Raji (cell line): ENCODE results near the gene WDR45.

ENCODE experiments used
- POLR2A ChIP-seq: IDR thresholded peaks from 2 replicates; pipeline ENCODE4 v1.6.1; 2011; ENCODE audit warnings: low read depth, low read length, control low read depth; ENCODE audit not compliant: insufficient read depth

WDR45 gene

GRCh38 chrX:49040376-49040955, 39.2 kb downstream of the WDR45 start:
- TF ChIP-seq POLR2A = no peak

GRCh38 chrX:49039598-49040375, 39.9 kb downstream of the WDR45 start:
- TF ChIP-seq POLR2A = no peak

GRCh38 chrX:49037883-49038475, 41.7 kb downstream of the WDR45 start:
- no peak for TF ChIP-seq POLR2A

GRCh38 chrX:49030283-49030682, 49.4 kb downstream of the WDR45 start:
- TF ChIP-seq POLR2A = no peak

GRCh38 chrX:49029876-49030275, 49.8 kb downstream of the WDR45 start:
- TF ChIP-seq POLR2A = no peak
